Smooth muscle cell (in vitro differentiated cells): ENCODE results near the gene FGF3. TPM values are rescaled to one million over a fixed set of nuclear protein-coding genes. Genes with fewer than 3 reads are reported as not detected.

Experiments
- DNase-seq: peaks from one replicate; lab custom pipeline; 2025; ENCODE audit not compliant: unreplicated experiment; lab: John Stamatoyannopoulos, UW
- H2AFZ ChIP-seq: fragments of 200-600 bp; sonication (generic); 2 replicates; pipeline ENCODE4 v1.6.0; 2016; ENCODE audit warnings: antibody characterized with exemption, low read depth, mild to moderate bottlenecking
- H3F3A ChIP-seq: fragments of 200-600 bp; sonication (generic); 2 replicates; pipeline ENCODE4 v1.6.0; 2017; ENCODE audit warnings: antibody characterized with exemption, low read depth
- H3K27ac ChIP-seq: fragments of 200-600 bp; sonication (generic); 2 replicates; pipeline ENCODE4 v1.5.1; 2016; ENCODE audit warnings: low read depth, mild to moderate bottlenecking
- H3K27me3 ChIP-seq: fragments of 200-600 bp; sonication (generic); 2 replicates; pipeline ENCODE4 v1.6.1; 2016; ENCODE audit warnings: low read depth, mild to moderate bottlenecking
- H3K36me3 ChIP-seq: fragments of 200-600 bp; sonication (generic); 2 replicates; pipeline ENCODE4 v1.5.1; 2016; ENCODE audit warnings: low read depth
- H3K4me1 ChIP-seq: fragments of 200-600 bp; sonication (generic); 2 replicates; pipeline ENCODE4 v1.5.1; 2016; ENCODE audit warnings: low read depth
- H3K4me2 ChIP-seq: fragments of 200-600 bp; sonication (generic); 2 replicates; pipeline ENCODE4 v1.6.0; 2016; ENCODE audit warnings: mild to moderate bottlenecking
- H3K4me3 ChIP-seq: fragments of 200-600 bp; sonication (generic); 2 replicates; pipeline ENCODE4 v1.5.1; 2016; ENCODE audit warnings: mild to moderate bottlenecking
- H3K79me2 ChIP-seq: fragments of 200-600 bp; sonication (generic); 2 replicates; pipeline ENCODE4 v1.6.0; 2016; ENCODE audit warnings: low read depth, mild to moderate bottlenecking
- H3K9ac ChIP-seq: fragments of 200-600 bp; sonication (generic); 2 replicates; pipeline ENCODE4 v1.6.0; 2016; ENCODE audit warnings: low read depth
- H3K9me3 ChIP-seq: fragments of 200-600 bp; sonication (generic); replicated peaks from 2 replicates; pipeline ENCODE4 v1.5.1; 2016; ENCODE audit warnings: low read depth
- H4K20me1 ChIP-seq: fragments of 200-600 bp; sonication (generic); 2 replicates; pipeline ENCODE4 v1.6.0; 2016; ENCODE audit warnings: low read depth
- CTCF ChIP-seq: fragments of 200-600 bp; sonication (generic); IDR thresholded peaks from 2 replicates; pipeline ENCODE4 v1.5.1; 2017; ENCODE audit warnings: borderline replicate concordance, mild to moderate bottlenecking, antibody characterized with exemption; ENCODE audit not compliant: insufficient read depth, poor library complexity, severe bottlenecking
- WGBS: methylation state at CpG from one replicate; pipeline ENCODE4 v1.1.7; 2016; ENCODE audit warnings: low lambda C conversion rate; 5-methylcytosine and 5-hydroxymethylcytosine counted together
- polyA plus RNA-seq: library from polyadenylated mRNA; unstranded; fragments of >200 nt; fragmentation: Nextera tagmentation; extraction: Ambion mirVana; gene quantifications from 2 replicates; pipeline ENCODE4 v1.2.1, GENCODE V29; 2016
- total RNA-seq: library from RNA; depleted of rRNA; stranded (reverse); fragments of >200 nt; gene quantifications from 2 replicates; pipeline ENCODE4 v1.2.3, GENCODE V29; 2014

FGF3 gene
- total and polyA plus RNA-seq, 2 experiments from 2014 or later = not detected

- no peak for DNase-seq
- TF ChIP-seq CTCF = no peak
- H3K27ac ChIP-seq = no peak overlapping the region
- H3K36me3 ChIP-seq = no peaks in the 10 kb centered on the region
- H3F3A ChIP-seq = no peaks in the 10 kb centered on the region
- H3K79me2 ChIP-seq = no peaks in the 10 kb centered on the region
- no peak overlapping the region for H3K9ac ChIP-seq
- 82% methylated on average over 10 of the region's 10 CpGs for WGBS
- no peak overlapping the region for H3K4me2 ChIP-seq
- no peaks in the 10 kb centered on the region for H4K20me1 ChIP-seq
- no peak overlapping the region for H3K4me3 ChIP-seq
- H3K27me3 ChIP-seq = peaks cover 34% of the 10 kb centered on the region
- no peak overlapping the region for H2AFZ ChIP-seq
- H3K4me1 ChIP-seq = peaks cover 14% of the 10 kb centered on the region
- H3K9me3 ChIP-seq = no peaks in the 10 kb centered on the region
Measured at GRCh38 chr11:69812946-69813345, 6.3 kb downstream of the FGF3 start.

- Histone ChIP-seq H3K9ac (no peak overlapping the region), H3K27ac (no peak overlapping the region), H2AFZ (no peak overlapping the region), H3F3A (no peaks in the 10 kb centered on the region), H3K79me2 (no peaks in the 10 kb centered on the region), H3K36me3 (no peaks in the 10 kb centered on the region), H4K20me1 (no peaks in the 10 kb centered on the region), H3K4me2 (no peak overlapping the region), H3K27me3 (peaks cover 27% of the 10 kb centered on the region), H3K4me3 (no peak overlapping the region), H3K4me1 (peaks cover 7% of the 10 kb centered on the region), H3K9me3 (no peaks in the 10 kb centered on the region)
- WGBS = 94% methylated on average over 7 of the region's 7 CpGs
- DNase-seq = no peak
- TF ChIP-seq CTCF = no peak
Measured at GRCh38 chr11:69812256-69812655, 7.0 kb downstream of the FGF3 start.

- Histone ChIP-seq H3K4me1 (peaks cover 5% of the 10 kb centered on the region), H3K79me2 (no peaks in the 10 kb centered on the region), H2AFZ (no peak overlapping the region), H3K27ac (no peak overlapping the region), H4K20me1 (no peaks in the 10 kb centered on the region), H3K27me3 (peaks cover 19% of the 10 kb centered on the region), H3K9ac (no peak overlapping the region), H3K9me3 (no peaks in the 10 kb centered on the region), H3F3A (no peaks in the 10 kb centered on the region), H3K4me2 (no peak overlapping the region), H3K36me3 (no peaks in the 10 kb centered on the region), H3K4me3 (no peak overlapping the region)
- 82% methylated on average over 3 of the region's 3 CpGs for WGBS
- DNase-seq = no peak
- TF ChIP-seq CTCF = no peak
Measured at GRCh38 chr11:69811431-69811830, 7.8 kb downstream of the FGF3 start.

GRCh38 chr11:69810289-69811118 is 8.7 kb downstream of the FGF3 start:
- peaks cover 9% of the 10 kb centered on the region for H3K27me3 ChIP-seq
- no peaks in the 10 kb centered on the region for H3K36me3 ChIP-seq
- H3K4me1 ChIP-seq = peaks cover 5% of the 10 kb centered on the region
- no peaks in the 10 kb centered on the region for H3K9me3 ChIP-seq
- no peak overlapping the region for H3K4me2 ChIP-seq
- no peaks in the 10 kb centered on the region for H3F3A ChIP-seq
- H3K27ac ChIP-seq = no peak overlapping the region
- H3K9ac ChIP-seq = no peak overlapping the region
- H2AFZ ChIP-seq = no peak overlapping the region
- no peak overlapping the region for H3K4me3 ChIP-seq
- no peak for TF ChIP-seq CTCF
- H4K20me1 ChIP-seq = no peaks in the 10 kb centered on the region
- 93% methylated on average over 39 of the region's 39 CpGs for WGBS
- H3K79me2 ChIP-seq = no peaks in the 10 kb centered on the region
- DNase-seq = no peak
